LHCN-M2 (cell line): ENCODE results near the gene PFN1. TPM values are rescaled to one million over a fixed set of nuclear protein-coding genes. Genes with fewer than 3 reads are reported as not detected.
"Not testable (repeated sequence)": the region's sequence is repeated elsewhere in the genome, so short reads cannot be mapped to it uniquely, and the experiment has no call there.

ENCODE experiments used
- DNase-seq: peaks from one replicate; pipeline ENCODE4 v3.0.0-alpha.2; 2012; ENCODE audit warnings: low read depth
- total RNA-seq: library from RNA; depleted of rRNA; stranded (reverse); fragments of >200 nt; gene quantifications from 2 replicates; pipeline ENCODE4 v1.2.3, GENCODE V29; 2014

Gene PFN1
- total RNA-seq, 1 experiment from 2014 or later = 1,782 TPM

- no peak for DNase-seq
These were observed 27.0 kb downstream of the PFN1 start for GRCh38 chr17:4921320-4921719.

- no peak for DNase-seq
These were observed 27.8 kb downstream of the PFN1 start for GRCh38 chr17:4920351-4921048.

- no peak for DNase-seq
These were observed 28.8 kb downstream of the PFN1 start for GRCh38 chr17:4919511-4920047.

GRCh38 chr17:4914551-4914950 is 33.8 kb downstream of the PFN1 start:
- DNase-seq = not testable (repeated sequence)

- DNase-seq = peak; percentile 28
These were observed 34.3 kb downstream of the PFN1 start for GRCh38 chr17:4913994-4914393.

- peak; percentile 96 for DNase-seq
These were observed 39.4 kb downstream of the PFN1 start for GRCh38 chr17:4908711-4909496.

GRCh38 chr17:4908301-4908700 is 40.0 kb downstream of the PFN1 start:
- no peak for DNase-seq

GRCh38 chr17:4906642-4907041 is 41.7 kb downstream of the PFN1 start:
- DNase-seq = not testable (repeated sequence)

GRCh38 chr17:4903051-4903818 is 45.1 kb downstream of the PFN1 start, which contains the start of gene CHRNE:
Gene CHRNE, minus strand, starts transcription at chr17:4903098. Its CDS starts 35 bp downstream, at chr17:4903063.
- DNase-seq = peak; percentile 57

GRCh38 chr17:4902540-4902939 is 45.8 kb downstream of the PFN1 start:
- DNase-seq = no peak

GRCh38 chr17:4901648-4902344 is 46.5 kb downstream of the PFN1 start:
- DNase-seq = no peak

- DNase-seq = no peak
These were observed 47.2 kb downstream of the PFN1 start for GRCh38 chr17:4901108-4901647.

GRCh38 chr17:4900231-4901107 is 47.9 kb downstream of the PFN1 start:
- no peak for DNase-seq

GRCh38 chr17:4899341-4900230 is 48.7 kb downstream of the PFN1 start, which contains the start of gene C17orf107:
Gene C17orf107, plus strand, starts transcription at chr17:4899536. Its CDS starts 227 bp downstream, at chr17:4899763.
- no peak for DNase-seq

- DNase-seq = no peak
These were observed 49.4 kb downstream of the PFN1 start for GRCh38 chr17:4898927-4899326.

GRCh38 chr17:4898351-4898750 is 50.0 kb downstream of the PFN1 start:
- DNase-seq = no peak

GRCh38 chr17:4897785-4898184 is 50.5 kb downstream of the PFN1 start:
- DNase-seq = no peak

GRCh38 chr17:4897198-4897687 is 51.1 kb downstream of the PFN1 start:
- no peak for DNase-seq
